Activated CD4-positive, alpha-beta T cell treated with anti-CD3 and anti-CD28 coated beads, Interleukin-2, amount 10 ng/mL, durations not matched to agents 24 days and 14 days (primary cell): ENCODE measurements around the gene CCDC13. TPM values are rescaled to one million over a fixed set of nuclear protein-coding genes. Genes with fewer than 3 reads are reported as not detected.

Experiments
- DNase-seq: peaks from one replicate; pipeline ENCODE4 v3.0.0; 2022
- H3K27ac Mint-ChIP-seq: one replicate; pipeline ENCODE4 v1.8.0; 2022; ENCODE audit warnings: mild to moderate bottlenecking, mixed read lengths
- H3K27me3 Mint-ChIP-seq: one replicate; pipeline ENCODE4 v1.8.0; 2022; ENCODE audit warnings: mixed read lengths
- H3K36me3 Mint-ChIP-seq: one replicate; pipeline ENCODE4 v1.8.0; 2022; ENCODE audit warnings: low read depth, mild to moderate bottlenecking, mixed read lengths
- H3K4me1 Mint-ChIP-seq: one replicate; pipeline ENCODE4 v1.8.0; 2021; ENCODE audit warnings: mixed read lengths
- H3K4me3 Mint-ChIP-seq: one replicate; pipeline ENCODE4 v1.8.0; 2022; ENCODE audit warnings: mild to moderate bottlenecking, moderate library complexity, mixed read lengths
- H3K9me3 Mint-ChIP-seq: one replicate; pipeline ENCODE4 v1.8.0; 2021; ENCODE audit warnings: mixed read lengths
- intact Hi-C: fragments of 100-400 bp; cut with micrococcal nuclease; formaldehyde crosslinking; loops from one replicate; pipeline ENCODE4 v1.15.1; 2023
- total RNA-seq: library from RNA; stranded (reverse); gene quantifications from 2 replicates; pipeline ENCODE4 v1.2.3, GENCODE V29; 2022

Gene CCDC13
- total RNA-seq, 1 donor from 2014 or later = 0.16 TPM

DNA sequence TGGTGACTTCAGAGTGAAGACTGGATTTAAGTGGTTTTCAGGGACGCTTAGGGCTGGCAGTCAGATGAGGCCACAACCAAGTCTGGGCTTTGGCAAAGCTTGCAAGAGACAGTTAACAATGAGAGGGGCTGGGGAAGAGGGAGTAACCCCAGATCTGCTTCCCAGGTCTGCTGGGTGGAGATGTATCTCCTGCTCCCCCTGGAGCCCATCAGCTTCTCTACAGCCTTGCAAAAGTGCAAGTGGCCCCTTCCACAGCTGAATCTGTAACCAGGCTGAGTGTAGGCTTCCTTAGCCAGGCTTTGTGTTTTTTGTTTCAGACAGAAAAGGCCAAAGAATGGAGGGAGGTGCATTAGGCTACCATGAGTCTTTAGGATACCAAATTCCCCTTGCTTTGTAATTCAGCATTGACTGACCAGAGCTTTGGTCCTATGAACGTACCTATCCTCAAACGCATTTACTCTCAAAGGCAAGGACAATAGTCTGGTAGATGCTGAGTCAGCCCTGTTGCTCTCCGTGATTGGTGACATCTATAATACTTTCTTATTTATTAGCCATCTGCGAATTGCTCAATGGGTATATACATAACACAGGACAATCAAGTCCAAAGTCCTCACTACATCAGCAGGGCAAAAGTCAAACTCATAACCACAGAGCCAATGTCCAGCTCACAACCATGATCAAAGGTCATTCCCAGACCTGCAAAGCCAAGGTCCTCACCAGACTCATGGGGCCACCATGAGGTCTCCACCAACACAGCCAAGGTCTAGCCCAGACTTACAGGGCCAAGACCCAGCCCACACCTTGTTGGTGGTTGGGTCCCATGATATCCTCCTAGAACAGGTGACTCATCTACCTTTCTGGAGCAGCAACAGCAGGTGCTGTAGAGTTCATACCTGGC lies 17.1 kb downstream of the CCDC13 start:
- Mint-ChIP-seq H3K27me3 (peaks cover 15% of the 10 kb centered on the region), H3K4me3 (no peak overlapping the region), H3K4me1 (peaks cover 2% of the 10 kb centered on the region), H3K27ac (no peak overlapping the region), H3K36me3 (no peaks in the 10 kb centered on the region), H3K9me3 (no peaks in the 10 kb centered on the region)
- intact Hi-C loops = no loop called here
- peak; percentile 67 for DNase-seq

DNA sequence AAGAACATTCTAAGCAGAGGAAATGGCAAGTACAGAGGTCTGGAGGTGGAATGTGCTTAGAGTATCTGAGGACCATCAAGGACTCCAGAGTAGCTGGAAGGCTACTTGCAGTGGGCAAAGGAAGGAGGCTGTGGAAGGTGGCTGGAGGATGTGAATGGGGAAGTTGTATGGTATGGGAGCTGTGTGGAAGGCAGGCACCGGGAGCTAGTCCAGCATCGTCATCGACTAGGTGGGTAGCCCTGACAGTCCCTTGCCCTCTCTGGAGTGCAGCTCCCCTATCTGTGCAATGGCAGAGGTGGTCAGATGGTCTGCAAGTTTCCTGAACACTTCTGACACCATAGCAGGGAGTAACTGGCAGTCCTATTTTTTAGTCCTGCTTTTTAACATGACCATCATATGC lies 19.3 kb downstream of the CCDC13 start:
- peaks cover 6% of the 10 kb centered on the region for H3K4me1 Mint-ChIP-seq
- DNase-seq = no peak

DNA sequence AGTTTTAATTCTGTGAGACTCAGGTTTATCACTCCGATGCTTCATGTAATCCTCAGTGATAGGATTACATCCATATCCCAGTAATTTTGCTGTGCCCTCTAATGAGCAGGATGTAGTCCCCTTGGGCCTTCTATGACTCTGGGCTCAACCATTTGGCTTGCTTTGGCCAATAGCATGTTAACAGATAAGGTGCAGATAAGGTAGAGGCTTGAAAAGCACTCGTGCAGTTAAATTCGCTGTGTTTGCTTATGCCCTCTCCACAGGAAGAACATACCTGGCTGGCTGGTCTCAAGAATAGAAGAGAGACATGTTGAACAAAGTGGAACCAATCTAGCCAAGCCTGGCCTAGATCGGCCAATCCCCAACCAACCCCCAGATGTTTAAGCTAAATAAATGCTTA lies 20.1 kb downstream of the CCDC13 start:
- H3K27ac Mint-ChIP-seq = no peak overlapping the region
- H3K4me1 Mint-ChIP-seq = peaks cover 12% of the 10 kb centered on the region
- intact Hi-C loops = no loop called here
- no peak overlapping the region for H3K4me3 Mint-ChIP-seq
- DNase-seq = no peak
- peaks cover 7% of the 10 kb centered on the region for H3K27me3 Mint-ChIP-seq
- H3K9me3 Mint-ChIP-seq = no peaks in the 10 kb centered on the region
- H3K36me3 Mint-ChIP-seq = no peaks in the 10 kb centered on the region

More for the DNA sequence above, 19.3 kb downstream of the CCDC13 start:
- Mint-ChIP-seq H3K9me3 (no peaks in the 10 kb centered on the region), H3K27ac (no peak overlapping the region), H3K36me3 (no peaks in the 10 kb centered on the region), H3K27me3 (peaks cover 14% of the 10 kb centered on the region), H3K4me3 (no peak overlapping the region)
- intact Hi-C loops = no loop called here

DNA sequence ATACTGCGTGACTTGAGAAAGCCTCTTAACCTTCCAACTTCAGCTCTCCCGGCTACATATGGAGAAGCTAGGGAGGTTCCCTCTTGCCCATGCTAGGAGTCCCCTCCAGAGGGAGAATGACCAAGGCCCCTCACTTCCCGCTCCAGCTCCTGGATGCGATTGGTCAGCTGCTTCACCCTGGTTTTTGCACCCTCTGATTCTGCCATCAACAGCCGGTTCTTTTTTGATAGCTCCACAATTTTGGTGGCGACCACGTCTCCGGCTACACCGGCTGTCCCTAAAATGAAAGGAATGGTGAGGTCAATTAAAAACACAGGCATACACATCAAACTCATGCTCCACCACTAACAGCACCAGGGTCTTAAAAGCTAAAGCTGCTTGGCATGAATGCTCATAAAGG lies 20.6 kb downstream of the CCDC13 start:
- intact Hi-C loops = no loop called here
- H3K4me3 Mint-ChIP-seq = no peak overlapping the region
- H3K9me3 Mint-ChIP-seq = no peaks in the 10 kb centered on the region
- H3K4me1 Mint-ChIP-seq = peaks cover 17% of the 10 kb centered on the region
- no peak for DNase-seq
- no peak overlapping the region for H3K27ac Mint-ChIP-seq
- peaks cover 6% of the 10 kb centered on the region for H3K27me3 Mint-ChIP-seq
- H3K36me3 Mint-ChIP-seq = no peaks in the 10 kb centered on the region

DNA sequence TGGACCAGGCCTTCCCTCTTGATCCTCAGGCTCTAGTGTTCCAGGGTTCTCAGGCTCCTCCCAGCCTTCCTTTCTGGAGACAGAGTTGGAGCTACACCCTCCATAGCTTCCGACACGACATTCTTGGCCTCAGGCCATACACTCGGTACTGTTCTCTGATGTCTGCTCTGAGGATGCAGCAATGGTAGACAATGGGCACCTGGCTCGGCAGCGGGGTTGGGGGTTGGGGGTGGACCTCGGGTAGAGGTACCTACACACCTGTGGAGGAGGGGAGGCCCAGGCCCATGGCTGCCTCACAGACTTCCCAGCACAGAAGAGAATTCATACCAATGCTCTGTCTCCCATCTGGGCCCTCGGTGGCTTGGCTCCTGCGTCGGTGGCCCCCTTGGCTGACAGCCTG lies 21.4 kb downstream of the CCDC13 start:
- Mint-ChIP-seq H3K9me3 (no peaks in the 10 kb centered on the region), H3K4me3 (no peak overlapping the region), H3K27me3 (peaks cover 6% of the 10 kb centered on the region), H3K4me1 (peaks cover 20% of the 10 kb centered on the region), H3K27ac (no peak overlapping the region), H3K36me3 (no peaks in the 10 kb centered on the region)
- intact Hi-C loops = no loop called here
- DNase-seq = no peak

DNA sequence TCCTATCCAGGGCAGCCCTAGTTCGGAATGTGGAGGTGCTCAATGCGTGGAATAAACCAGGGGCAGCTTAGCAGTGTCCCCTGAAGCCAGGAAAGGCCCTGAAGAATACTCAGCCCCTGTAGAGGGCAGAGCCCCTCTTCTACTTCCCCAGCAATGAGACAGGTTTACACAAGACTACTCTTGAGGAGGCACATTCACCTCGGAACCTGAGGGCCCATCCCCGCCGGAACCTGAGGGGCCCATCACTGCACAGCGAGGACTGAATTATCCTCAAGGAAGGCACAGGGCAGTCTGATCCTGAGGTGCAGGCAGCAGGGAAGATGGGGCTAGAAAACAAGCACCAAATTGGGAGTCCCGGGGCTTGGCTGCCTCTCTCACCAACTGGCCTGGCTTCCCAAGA lies 22.2 kb downstream of the CCDC13 start:
- no peaks in the 10 kb centered on the region for H3K9me3 Mint-ChIP-seq

DNA sequence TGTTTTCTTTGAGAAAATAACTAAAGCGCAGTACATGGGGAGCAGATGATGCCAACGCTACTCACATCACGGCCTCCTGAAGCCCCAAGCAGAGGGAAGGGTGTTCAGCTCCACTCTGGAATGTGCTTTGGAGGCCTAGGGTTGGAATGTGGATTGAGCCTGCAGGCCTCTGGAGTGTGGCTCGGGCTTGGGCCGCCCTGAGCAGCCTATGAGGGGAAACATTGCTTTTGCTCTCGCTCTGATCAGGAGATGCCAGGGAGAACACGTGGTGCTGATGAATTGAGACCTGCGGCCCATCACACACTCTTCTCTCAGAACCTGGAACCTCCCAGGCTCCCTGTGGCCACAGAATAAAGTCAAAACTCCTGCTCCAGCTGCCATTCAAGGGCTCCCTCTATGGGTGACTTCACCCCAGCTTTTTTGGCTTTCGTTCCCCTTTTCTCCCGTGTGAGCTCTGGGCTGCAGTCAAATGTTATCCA lies 23.3 kb downstream of the CCDC13 start:
- H3K4me3 Mint-ChIP-seq = no peak overlapping the region
- intact Hi-C loops = loop anchor here (5.0 kb wide), 1 partner anchor 107 kb away; no protein-coding TSS in a partner anchor
- H3K4me1 Mint-ChIP-seq = peaks cover 22% of the 10 kb centered on the region
- no peaks in the 10 kb centered on the region for H3K9me3 Mint-ChIP-seq
- H3K27ac Mint-ChIP-seq = no peak overlapping the region
- peaks cover 4% of the 10 kb centered on the region for H3K27me3 Mint-ChIP-seq
- no peaks in the 10 kb centered on the region for H3K36me3 Mint-ChIP-seq
- peak; percentile 71 for DNase-seq

More for the DNA sequence above, 22.2 kb downstream of the CCDC13 start:
- peaks cover 22% of the 10 kb centered on the region for H3K4me1 Mint-ChIP-seq
- H3K36me3 Mint-ChIP-seq = no peaks in the 10 kb centered on the region
- no peak overlapping the region for H3K4me3 Mint-ChIP-seq
- H3K27me3 Mint-ChIP-seq = peaks cover 6% of the 10 kb centered on the region
- intact Hi-C loops = no loop called here
- DNase-seq = no peak
- H3K27ac Mint-ChIP-seq = no peak overlapping the region

DNA sequence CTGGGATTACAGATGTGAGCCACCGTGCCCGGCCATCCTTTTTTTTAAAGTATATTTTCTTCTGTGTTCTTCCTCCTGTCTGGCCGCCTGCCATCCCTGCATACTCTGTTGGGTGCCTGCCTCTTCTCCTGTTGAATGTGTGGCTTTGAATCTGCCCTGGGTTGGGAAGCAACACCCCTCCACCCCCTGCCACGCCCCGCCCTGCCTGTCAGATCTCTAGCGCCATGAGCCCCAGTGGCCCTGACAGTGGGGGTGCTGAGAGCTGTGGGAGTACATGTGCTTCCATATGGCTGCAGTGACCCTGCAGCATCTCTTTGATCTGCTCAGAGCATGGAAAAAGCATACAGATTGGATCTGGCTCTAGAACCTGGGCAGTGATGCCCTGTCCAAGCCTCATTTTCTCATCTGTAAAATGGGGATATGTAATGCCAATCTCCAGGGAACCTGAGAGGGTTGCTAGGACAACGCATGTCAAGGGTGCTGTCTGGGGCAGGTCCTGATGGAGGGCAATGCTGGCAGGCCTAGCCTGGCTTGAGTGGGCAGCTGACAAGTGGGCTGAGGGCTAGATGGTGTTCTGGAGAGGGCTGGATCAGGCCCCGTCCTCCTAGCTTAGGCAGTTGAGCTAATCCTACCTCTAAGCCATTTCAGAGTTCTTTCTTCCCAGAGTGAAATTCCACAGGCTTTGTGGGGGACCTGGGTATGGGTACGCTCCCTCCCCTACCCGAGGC lies 23.9 kb downstream of the CCDC13 start:
- no peak overlapping the region for H3K27ac Mint-ChIP-seq

DNA sequence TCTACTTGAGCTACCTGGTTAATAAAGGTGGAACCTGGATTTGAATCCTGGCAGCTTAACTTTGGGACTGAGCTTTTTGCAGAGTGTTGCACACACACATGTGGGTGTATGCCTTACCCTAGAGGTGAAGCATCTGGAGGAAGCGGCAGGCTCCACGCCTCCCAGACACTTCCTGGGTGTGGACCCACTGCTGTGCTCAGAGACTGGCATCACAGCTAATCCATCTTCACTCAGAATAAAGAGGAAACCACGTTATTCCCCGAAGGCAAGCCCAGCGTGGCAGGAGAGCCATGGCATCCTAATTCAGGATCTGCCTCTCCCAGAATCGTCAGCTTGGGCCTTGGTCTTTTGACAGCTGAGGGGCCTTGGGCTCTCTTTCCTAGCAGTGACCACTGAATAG lies 25.5 kb downstream of the CCDC13 start:
- Mint-ChIP-seq H3K27me3 (no peaks in the 10 kb centered on the region), H3K36me3 (no peaks in the 10 kb centered on the region), H3K27ac (no peak overlapping the region), H3K4me3 (no peak overlapping the region), H3K9me3 (no peaks in the 10 kb centered on the region), H3K4me1 (peaks cover 21% of the 10 kb centered on the region)
- intact Hi-C loops = loop anchor here (5.0 kb wide), 1 partner anchor 105 kb away; no protein-coding TSS in a partner anchor
- DNase-seq = peak; percentile 79

More for the DNA sequence above, 23.9 kb downstream of the CCDC13 start:
- intact Hi-C loops = loop anchor here (5.0 kb wide), 1 partner anchor 107 kb away; no protein-coding TSS in a partner anchor
- H3K4me3 Mint-ChIP-seq = no peak overlapping the region
- DNase-seq = no peak
- no peaks in the 10 kb centered on the region for H3K9me3 Mint-ChIP-seq
- peaks cover 22% of the 10 kb centered on the region for H3K4me1 Mint-ChIP-seq
- no peaks in the 10 kb centered on the region for H3K36me3 Mint-ChIP-seq
- H3K27me3 Mint-ChIP-seq = peaks cover 4% of the 10 kb centered on the region

DNA sequence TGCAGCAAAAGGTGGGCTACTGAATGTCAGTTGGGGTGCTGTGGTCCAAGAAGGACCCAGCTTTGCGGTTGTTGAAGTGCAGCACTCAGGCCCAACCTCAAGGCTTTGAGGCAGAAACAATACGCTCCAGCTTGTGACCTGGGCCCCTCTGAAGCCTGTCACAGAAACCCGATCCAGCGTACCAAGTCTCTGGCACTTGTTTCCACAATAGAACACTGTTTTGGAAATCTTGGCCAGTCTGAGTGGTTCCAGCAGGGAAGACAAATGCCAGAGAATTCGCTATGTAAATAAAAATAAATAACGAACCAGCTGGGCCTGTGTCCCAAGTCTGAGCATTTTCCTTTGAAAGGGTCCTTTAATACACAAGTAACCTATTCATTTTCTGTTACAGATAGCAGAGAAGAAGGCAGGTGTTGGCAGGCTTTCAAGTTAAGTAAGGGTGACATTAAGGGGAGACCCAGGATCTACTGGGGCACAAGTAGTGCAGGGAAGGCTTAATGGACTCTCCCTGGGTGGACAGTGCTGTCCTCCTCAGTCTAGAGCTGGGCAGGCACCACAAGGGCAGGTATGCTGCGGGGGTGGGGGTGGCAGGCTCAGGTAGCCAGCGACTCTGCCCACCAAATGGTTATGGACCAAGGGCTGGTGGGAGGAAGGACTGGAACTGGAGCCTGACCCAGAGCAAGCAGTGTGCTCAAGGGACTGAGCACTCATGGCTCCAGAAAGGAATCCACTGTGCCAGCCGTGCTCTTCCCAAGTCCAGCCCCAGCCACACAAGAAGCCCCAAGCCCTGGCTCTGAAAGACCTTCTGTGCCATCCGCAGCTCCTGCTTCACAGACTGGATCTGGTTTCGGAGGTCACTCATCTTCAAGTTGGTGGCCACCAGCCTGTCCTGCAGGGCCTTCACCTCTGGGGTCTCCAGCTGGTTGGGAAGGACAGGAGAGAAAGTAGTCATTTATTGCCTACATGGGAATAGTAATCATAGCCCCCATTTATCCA lies 26.3 kb downstream of the CCDC13 start:
- Mint-ChIP-seq H3K27me3 (no peaks in the 10 kb centered on the region), H3K36me3 (no peaks in the 10 kb centered on the region), H3K27ac (no peak overlapping the region), H3K4me1 (peaks cover 21% of the 10 kb centered on the region), H3K9me3 (no peaks in the 10 kb centered on the region), H3K4me3 (no peak overlapping the region)
- no peak for DNase-seq
- intact Hi-C loops = loop anchor here (5.0 kb wide), 1 partner anchor 104 kb away; no protein-coding TSS in a partner anchor

DNA sequence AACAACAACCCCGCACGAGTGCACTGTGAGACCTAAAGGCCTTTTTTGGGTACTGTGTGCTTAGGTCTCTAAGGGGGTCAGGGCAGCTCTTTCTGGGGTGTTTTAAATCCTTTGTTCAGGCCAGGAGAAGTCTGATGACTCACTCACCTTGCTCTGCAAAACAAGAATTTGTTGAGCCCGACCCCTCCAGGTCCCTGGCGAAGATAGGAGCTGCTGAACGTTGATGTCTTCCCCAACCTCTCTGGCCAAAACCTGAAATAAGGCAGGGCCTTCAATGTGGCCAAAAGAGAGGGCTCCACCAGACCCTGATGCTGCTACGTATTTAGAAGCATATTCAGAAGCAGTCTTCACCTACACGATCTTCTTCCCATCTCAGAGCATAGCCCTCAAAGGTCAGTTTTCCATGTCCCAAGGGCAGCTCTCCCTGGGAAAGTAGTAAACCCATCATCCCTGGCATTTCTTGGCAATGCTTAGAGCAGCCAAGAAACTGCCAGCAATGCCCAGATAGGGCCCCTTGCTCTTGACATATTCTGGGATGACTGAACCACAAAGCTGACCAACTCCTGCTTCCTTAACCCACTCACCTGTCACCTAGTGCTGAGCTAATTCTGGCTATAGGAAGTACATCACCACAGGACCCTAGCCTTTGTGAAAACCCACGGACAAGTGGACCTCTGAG lies 27.1 kb downstream of the CCDC13 start:
- Mint-ChIP-seq H3K36me3 (no peaks in the 10 kb centered on the region), H3K4me3 (no peak overlapping the region), H3K9me3 (no peaks in the 10 kb centered on the region), H3K27ac (no peak overlapping the region), H3K27me3 (no peaks in the 10 kb centered on the region), H3K4me1 (peaks cover 21% of the 10 kb centered on the region)
- intact Hi-C loops = loop anchor here (5.0 kb wide), 1 partner anchor 104 kb away; no protein-coding TSS in a partner anchor
- no peak for DNase-seq

DNA sequence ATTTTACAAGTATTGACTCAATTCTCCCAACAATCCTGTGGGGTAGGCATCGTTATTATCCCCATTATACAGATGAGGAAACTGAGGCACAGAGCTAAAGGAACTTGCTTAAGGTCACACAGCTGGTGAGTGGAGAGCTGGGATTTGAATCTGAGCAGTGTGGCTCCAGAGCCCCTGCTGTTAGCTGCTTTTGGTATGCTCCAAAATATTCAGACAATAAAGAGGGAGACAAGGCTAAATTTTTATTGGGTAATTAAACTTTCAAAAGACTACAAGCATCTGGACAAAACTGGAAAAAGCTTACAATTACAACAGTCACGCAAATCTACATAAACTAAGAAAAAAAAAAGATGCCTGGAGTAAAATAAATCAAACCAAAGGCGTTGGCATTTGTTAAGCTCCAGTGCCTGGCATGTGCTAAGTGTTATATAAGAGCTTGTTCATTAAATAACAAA lies 27.7 kb downstream of the CCDC13 start:
- peaks cover 21% of the 10 kb centered on the region for H3K4me1 Mint-ChIP-seq
- H3K9me3 Mint-ChIP-seq = no peaks in the 10 kb centered on the region
- H3K27ac Mint-ChIP-seq = no peak overlapping the region
- DNase-seq = no peak
- H3K4me3 Mint-ChIP-seq = no peak overlapping the region
- no peaks in the 10 kb centered on the region for H3K27me3 Mint-ChIP-seq
- H3K36me3 Mint-ChIP-seq = no peaks in the 10 kb centered on the region
- intact Hi-C loops = loop anchor here (5.0 kb wide), 1 partner anchor 103 kb away; no protein-coding TSS in a partner anchor
